ENCODE data around the gene ADGRE3.
A peak's percentile ranks its signal among the peaks of the same experiment; 100 is the strongest.

Gene ADGRE3

GRCh38 chr19:14686411-14686810, 11.8 kb upstream of the ADGRE3 start:
- no peak for DNase-seq (ENCODE audit: low spot score)

GRCh38 chr19:14683439-14683838, 8.8 kb upstream of the ADGRE3 start:
- DNase-seq (ENCODE audit: low spot score) = no peak
- in situ Hi-C loops (cut with MboI; ENCODE audit: low sequenced_read_pairs, unreplicated experiment) = no loop called here

More at GRCh38 chr19:14686411-14686810, 11.8 kb upstream of the ADGRE3 start:
- in situ Hi-C loops (cut with MboI; ENCODE audit: low sequenced_read_pairs, unreplicated experiment) = loop anchor here (5.0 kb wide), 1 partner anchor 114 kb away; the partner anchor contains the start of gene NDUFB7
- TF ChIP-seq CTCF (IDR thresholded peaks at IDR 0.05; ENCODE audit: borderline replicate concordance, control extremely low read depth, extremely low read depth, insufficient read depth, missing control alignments) = peak; percentile 39

GRCh38 chr19:14682084-14682483, 7.4 kb upstream of the ADGRE3 start:
- TF ChIP-seq CTCF (IDR thresholded peaks at IDR 0.05; ENCODE audit: borderline replicate concordance, control extremely low read depth, extremely low read depth, insufficient read depth, missing control alignments) = no peak
- in situ Hi-C loops (cut with MboI; ENCODE audit: low sequenced_read_pairs, unreplicated experiment) = no loop called here
- DNase-seq (ENCODE audit: low spot score) = no peak

More at GRCh38 chr19:14683439-14683838, 8.8 kb upstream of the ADGRE3 start:
- TF ChIP-seq CTCF (IDR thresholded peaks at IDR 0.05; ENCODE audit: borderline replicate concordance, control extremely low read depth, extremely low read depth, insufficient read depth, missing control alignments) = no peak

- DNase-seq (ENCODE audit: low spot score) = no peak
- in situ Hi-C loops (cut with MboI; ENCODE audit: low sequenced_read_pairs, unreplicated experiment) = no loop called here
- no peak for TF ChIP-seq CTCF (IDR thresholded peaks at IDR 0.05; ENCODE audit: borderline replicate concordance, control extremely low read depth, extremely low read depth, insufficient read depth, missing control alignments)
Measured at GRCh38 chr19:14678199-14678598, 3.6 kb upstream of the ADGRE3 start.

GRCh38 chr19:14677464-14677863, 2.8 kb upstream of the ADGRE3 start:
- no peak for DNase-seq (ENCODE audit: low spot score)
- no peak for TF ChIP-seq CTCF (IDR thresholded peaks at IDR 0.05; ENCODE audit: borderline replicate concordance, control extremely low read depth, extremely low read depth, insufficient read depth, missing control alignments)
- in situ Hi-C loops (cut with MboI; ENCODE audit: low sequenced_read_pairs, unreplicated experiment) = no loop called here

GRCh38 chr19:14676762-14677161, 2.1 kb upstream of the ADGRE3 start:
- no peak for DNase-seq (ENCODE audit: low spot score)
- in situ Hi-C loops (cut with MboI; ENCODE audit: low sequenced_read_pairs, unreplicated experiment) = no loop called here
- no peak for TF ChIP-seq CTCF (IDR thresholded peaks at IDR 0.05; ENCODE audit: borderline replicate concordance, control extremely low read depth, extremely low read depth, insufficient read depth, missing control alignments)

- in situ Hi-C loops (cut with MboI; ENCODE audit: low sequenced_read_pairs, unreplicated experiment) = no loop called here
- no peak for TF ChIP-seq CTCF (IDR thresholded peaks at IDR 0.05; ENCODE audit: borderline replicate concordance, control extremely low read depth, extremely low read depth, insufficient read depth, missing control alignments)
- DNase-seq (ENCODE audit: low spot score) = no peak
Measured at GRCh38 chr19:14673088-14673487, 1.6 kb downstream of the ADGRE3 start.

Measured in GM13976 (cell line).